ENCODE measurements around the gene TSC22D4. TPM values are rescaled to one million over a fixed set of nuclear protein-coding genes. Genes with fewer than 3 reads are reported as not detected.
A peak's percentile ranks its signal among the peaks of the same experiment; 100 is the strongest.

The TSC22D4 gene
- total and polyA plus RNA-seq, 2 donors (not counting 3 experiments of a cell fraction or from before 2014, with no cell fraction given), result 40.1 to 84.4 TPM

- H3K9me1 ChIP-seq (replicated peaks; ENCODE audit: control insufficient read depth, extremely low read depth, insufficient read depth, low read length), result no peaks in the 10 kb centered on the region
- H3K9me3 ChIP-seq (replicated peaks; ENCODE audit: control insufficient read depth, insufficient read depth, low read length), result no peaks in the 10 kb centered on the region
- peak overlapping the region; percentile 82 for H3K9ac ChIP-seq (replicated peaks; ENCODE audit: extremely low read depth, insufficient read depth, low read length)
- ChIA-PET POLR2A (no interaction called here), CTCF (interaction anchor here (0.7 to 7.8 kb wide), 10 partner anchors 8 to 135 kb away, joined by 3 to 70 read pairs (median 5); partner anchors contain the start of genes FBXO24, LRCH4, MOSPD3 and SPACDR)
- no peak overlapping the region for H2AFZ ChIP-seq (ENCODE audit: low read depth, low read length)
- dilution Hi-C loops (cut with MboI; ENCODE audit: extremely low pct_ligation_motif_present, low sequenced_read_pairs) (no loop called here), intact Hi-C loops (cut with micrococcal nuclease) (loop anchor here (2.0 kb wide), 3 partner anchors 49 to 81 kb away; partner anchors contain the start of genes AGFG2, MEPCE and ZCWPW1)
- H3K4me1 ChIP-seq (ENCODE audit: control insufficient read depth, extremely low read depth, insufficient read depth, low read length), result peaks cover 29% of the 10 kb centered on the region
- BruUV-seq (replicated peaks), result no TSS peak
- peaks cover 47% of the 10 kb centered on the region for H3K79me2 ChIP-seq (ENCODE audit: control insufficient read depth, insufficient read depth, low read length)
- no peaks in the 10 kb centered on the region for H3K27me3 ChIP-seq (ENCODE audit: control insufficient read depth in 2 of 2, insufficient read depth in 2 of 2, low read length in 2 of 2)
- H3K36me3 ChIP-seq (ENCODE audit: control insufficient read depth in 2 of 2, extremely low read depth in 1 of 2, insufficient read depth in 2 of 2, low read length in 2 of 2), result peaks cover 2 to 9% of the 10 kb centered on the region in 2 experiments
- H3K4me3 ChIP-seq (replicated peaks in 1 of 3; ENCODE audit: insufficient read depth in 1 of 3, low read depth in 1 of 3, low read length in 3 of 3), result peak overlapping the region; percentile 91 to 99 (median 91)
- DNase-seq (ENCODE audit: low read depth, low spot score), result no peak
- H3K27ac ChIP-seq (ENCODE audit: insufficient read depth, low read depth, low read length), result no peak overlapping the region
- peak overlapping the region; percentile 78 for H3K4me2 ChIP-seq (ENCODE audit: insufficient read depth, low read length)
- no peaks in the 10 kb centered on the region for H4K20me1 ChIP-seq (replicated peaks; ENCODE audit: control insufficient read depth, extremely low read depth, insufficient read depth, low read length)
- TF ChIP-seq JUN (IDR thresholded peaks at IDR 0.05; ENCODE audit: borderline replicate concordance, insufficient read depth, insufficient read length, low read depth) (no peak), POLR2AphosphoS5 (IDR thresholded peaks at IDR 0.05; ENCODE audit: insufficient read depth, low read depth, low read length) (no peak), POLR2A (IDR thresholded peaks at IDR 0.05; ENCODE audit: low read depth, low read length) (no peak), MYC (IDR thresholded peaks at IDR 0.05; ENCODE audit: low read depth, low read length) (no peak), FOS (IDR thresholded peaks at IDR 0.05; ENCODE audit: borderline replicate concordance, insufficient read depth, low read length) (no peak), EZH2 (IDR thresholded peaks at IDR 0.05; ENCODE audit: borderline replicate concordance, low read depth, low read length, severe bottlenecking) (no peak), GATA2 (IDR thresholded peaks at IDR 0.05; ENCODE audit: insufficient read depth, insufficient read length, low read depth, low read length) (no peak)
- TF ChIP-seq, protein P1, sequence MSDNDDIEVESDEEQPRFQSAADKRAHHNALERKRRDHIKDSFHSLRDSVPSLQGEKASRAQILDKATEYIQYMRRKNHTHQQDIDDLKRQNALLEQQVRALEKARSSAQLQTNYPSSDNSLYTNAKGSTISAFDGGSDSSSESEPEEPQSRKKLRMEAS (IDR thresholded peaks at IDR 0.05; ENCODE audit: insufficient read depth, insufficient read length), result no peak
- TF ChIP-seq, protein P2, sequence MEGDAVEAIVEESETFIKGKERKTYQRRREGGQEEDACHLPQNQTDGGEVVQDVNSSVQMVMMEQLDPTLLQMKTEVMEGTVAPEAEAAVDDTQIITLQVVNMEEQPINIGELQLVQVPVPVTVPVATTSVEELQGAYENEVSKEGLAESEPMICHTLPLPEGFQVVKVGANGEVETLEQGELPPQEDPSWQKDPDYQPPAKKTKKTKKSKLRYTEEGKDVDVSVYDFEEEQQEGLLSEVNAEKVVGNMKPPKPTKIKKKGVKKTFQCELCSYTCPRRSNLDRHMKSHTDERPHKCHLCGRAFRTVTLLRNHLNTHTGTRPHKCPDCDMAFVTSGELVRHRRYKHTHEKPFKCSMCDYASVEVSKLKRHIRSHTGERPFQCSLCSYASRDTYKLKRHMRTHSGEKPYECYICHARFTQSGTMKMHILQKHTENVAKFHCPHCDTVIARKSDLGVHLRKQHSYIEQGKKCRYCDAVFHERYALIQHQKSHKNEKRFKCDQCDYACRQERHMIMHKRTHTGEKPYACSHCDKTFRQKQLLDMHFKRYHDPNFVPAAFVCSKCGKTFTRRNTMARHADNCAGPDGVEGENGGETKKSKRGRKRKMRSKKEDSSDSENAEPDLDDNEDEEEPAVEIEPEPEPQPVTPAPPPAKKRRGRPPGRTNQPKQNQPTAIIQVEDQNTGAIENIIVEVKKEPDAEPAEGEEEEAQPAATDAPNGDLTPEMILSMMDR (IDR thresholded peaks at IDR 0.05; ENCODE audit: extremely low read depth in 1 of 2, insufficient read depth in 1 of 2, low read depth in 1 of 2, low read length in 2 of 2), result no peak
- FAIRE-seq, result no peak
Observed at GRCh38 chr7:100477871-100478267, 1.1 kb downstream of the TSC22D4 start.
